Measurements from ENCODE around the gene KSR1. TPM values are rescaled to one million over a fixed set of nuclear protein-coding genes. Genes with fewer than 3 reads are reported as not detected.

KSR1 gene
- total and polyA plus RNA-seq, 10 of the 15 experiments (the other 5 are each of a cell fraction or from before 2014, with no cell fraction given), result 0.97 to 66.6 (median 22.9) TPM

DNA sequence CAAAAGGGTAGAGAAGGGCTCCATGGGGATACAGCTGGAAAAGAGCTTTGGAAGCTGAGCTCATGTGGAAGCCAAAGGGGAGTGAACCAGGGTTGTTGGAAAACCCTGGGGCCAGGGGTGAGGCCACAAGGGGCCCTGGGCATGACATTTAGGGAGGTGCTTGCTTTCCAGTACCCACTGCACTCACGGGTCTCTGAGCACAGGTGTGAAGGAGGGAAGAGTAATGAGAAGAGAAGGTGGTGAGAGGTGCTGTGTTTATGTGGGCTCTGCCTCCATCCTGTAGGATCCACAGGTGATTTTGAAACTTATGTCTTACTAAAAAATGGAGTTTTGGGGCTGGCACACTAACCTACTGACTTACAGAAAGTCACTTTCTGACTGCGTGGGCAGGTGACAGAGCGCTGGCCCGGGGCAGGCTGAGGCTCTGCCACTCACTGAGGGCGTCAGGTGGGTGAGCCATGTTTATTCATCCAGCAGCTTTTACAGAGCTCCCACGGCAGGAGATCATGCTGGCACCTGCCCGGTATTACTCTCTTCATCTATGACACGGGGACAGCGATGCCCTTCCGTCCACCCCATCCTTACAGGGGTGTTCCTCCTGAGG, 18.9 kb downstream of the KSR1 start:
- no peak for FAIRE-seq
- H3K4me2 ChIP-seq (ENCODE audit: control insufficient read depth, insufficient read depth), result peak overlapping the region; percentile 86
- BruUV-seq (replicated peaks), result TSS peak; percentile 7
- H3K27me3 ChIP-seq (replicated peaks in 1 of 2; ENCODE audit: control insufficient read depth in 2 of 2, insufficient read depth in 2 of 2, low read length in 1 of 2), result no peaks in the 10 kb centered on the region
- ChIA-PET RAD21 (ENCODE audit: unreplicated experiment) (interaction anchor here (0.9 to 12.5 kb wide), 11 partner anchors 9 to 127 kb away, joined by 3 to 229 read pairs (median 12); partner anchors contain the start of gene KSR1), SMC1A (ENCODE audit: uncharacterized antibody, unreplicated experiment) (interaction anchor here (1.4 to 13.6 kb wide), 7 partner anchors 8 to 71 kb away, joined by 3 to 228 read pairs (median 8); partner anchors contain the start of gene KSR1), POLR2A (interaction anchor here (1.0 to 10.0 kb wide), 5 partner anchors 8 to 71 kb away, joined by 3 to 143 read pairs (median 5); partner anchors contain the start of gene KSR1), CTCF (interaction anchor here (0.9 to 7.3 kb wide), 10 partner anchors 8 to 126 kb away, joined by 3 to 69 read pairs (median 4); no protein-coding TSS in a partner anchor)
- peak overlapping the region; percentile 75; the same call in 1 of the 2 replicates for H3K9ac ChIP-seq (ENCODE audit: control insufficient read depth, insufficient read depth, low read length)
- peaks cover 83% of the 10 kb centered on the region for H3K4me1 ChIP-seq (ENCODE audit: control insufficient read depth, insufficient read depth, low read length)
- no peak for DNase-seq (ENCODE audit: low read depth, low spot score)
- H3K36me3 ChIP-seq (ENCODE audit: control insufficient read depth in 2 of 2, insufficient read depth in 2 of 2, low read length in 1 of 2), result peaks cover 0 to 9% of the 10 kb centered on the region in 2 experiments; a peak in 1 of 4 replicates
- H3K79me2 ChIP-seq (ENCODE audit: control insufficient read depth, insufficient read depth, low read length), result peaks cover 89% of the 10 kb centered on the region
- no peaks in the 10 kb centered on the region for H3K9me3 ChIP-seq (replicated peaks; ENCODE audit: control insufficient read depth, insufficient read depth, low read length)
- no peaks in the 10 kb centered on the region for H4K20me1 ChIP-seq (ENCODE audit: control insufficient read depth, insufficient read depth)
- intact Hi-C loops (cut with micrococcal nuclease; ENCODE audit: unreplicated experiment) (no loop called here), in situ Hi-C loops (cut with MboI) (loop anchor here (25.0 kb wide), 2 partner anchors 1087 to 1412 kb away; partner anchors contain the start of genes FLOT2, PIGS and UNC119)
- WGBS (ENCODE audit: insufficient coverage, insufficient replicate concordance, low lambda C conversion rate, missing lambda C conversion rate), result 23% methylated on average over 10 of the region's 10 CpGs
- H3K4me3 ChIP-seq, result peak overlapping the region; percentile 16; the same call in 1 of the 2 replicates
- H2AFZ ChIP-seq (ENCODE audit: control insufficient read depth, low read depth, low read length), result no peak overlapping the region; the same call in 1 of the 2 replicates
- H3K27ac ChIP-seq (ENCODE audit: control insufficient read depth, insufficient read depth), result peak overlapping the region; percentile 98
- ATAC-seq, result no peak
- TF ChIP-seq POLR2A (IDR thresholded peaks at IDR 0.05; ENCODE audit: low read depth, low read length), result no peak
- TF ChIP-seq, protein P1, sequence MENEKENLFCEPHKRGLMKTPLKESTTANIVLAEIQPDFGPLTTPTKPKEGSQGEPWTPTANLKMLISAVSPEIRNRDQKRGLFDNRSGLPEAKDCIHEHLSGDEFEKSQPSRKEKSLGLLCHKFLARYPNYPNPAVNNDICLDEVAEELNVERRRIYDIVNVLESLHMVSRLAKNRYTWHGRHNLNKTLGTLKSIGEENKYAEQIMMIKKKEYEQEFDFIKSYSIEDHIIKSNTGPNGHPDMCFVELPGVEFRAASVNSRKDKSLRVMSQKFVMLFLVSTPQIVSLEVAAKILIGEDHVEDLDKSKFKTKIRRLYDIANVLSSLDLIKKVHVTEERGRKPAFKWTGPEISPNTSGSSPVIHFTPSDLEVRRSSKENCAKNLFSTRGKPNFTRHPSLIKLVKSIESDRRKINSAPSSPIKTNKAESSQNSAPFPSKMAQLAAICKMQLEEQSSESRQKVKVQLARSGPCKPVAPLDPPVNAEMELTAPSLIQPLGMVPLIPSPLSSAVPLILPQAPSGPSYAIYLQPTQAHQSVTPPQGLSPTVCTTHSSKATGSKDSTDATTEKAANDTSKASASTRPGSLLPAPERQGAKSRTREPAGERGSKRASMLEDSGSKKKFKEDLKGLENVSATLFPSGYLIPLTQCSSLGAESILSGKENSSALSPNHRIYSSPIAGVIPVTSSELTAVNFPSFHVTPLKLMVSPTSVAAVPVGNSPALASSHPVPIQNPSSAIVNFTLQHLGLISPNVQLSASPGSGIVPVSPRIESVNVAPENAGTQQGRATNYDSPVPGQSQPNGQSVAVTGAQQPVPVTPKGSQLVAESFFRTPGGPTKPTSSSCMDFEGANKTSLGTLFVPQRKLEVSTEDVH (IDR thresholded peaks at IDR 0.05; ENCODE audit: low read depth, partially characterized antibody), result no peak
- TF ChIP-seq, protein P2, sequence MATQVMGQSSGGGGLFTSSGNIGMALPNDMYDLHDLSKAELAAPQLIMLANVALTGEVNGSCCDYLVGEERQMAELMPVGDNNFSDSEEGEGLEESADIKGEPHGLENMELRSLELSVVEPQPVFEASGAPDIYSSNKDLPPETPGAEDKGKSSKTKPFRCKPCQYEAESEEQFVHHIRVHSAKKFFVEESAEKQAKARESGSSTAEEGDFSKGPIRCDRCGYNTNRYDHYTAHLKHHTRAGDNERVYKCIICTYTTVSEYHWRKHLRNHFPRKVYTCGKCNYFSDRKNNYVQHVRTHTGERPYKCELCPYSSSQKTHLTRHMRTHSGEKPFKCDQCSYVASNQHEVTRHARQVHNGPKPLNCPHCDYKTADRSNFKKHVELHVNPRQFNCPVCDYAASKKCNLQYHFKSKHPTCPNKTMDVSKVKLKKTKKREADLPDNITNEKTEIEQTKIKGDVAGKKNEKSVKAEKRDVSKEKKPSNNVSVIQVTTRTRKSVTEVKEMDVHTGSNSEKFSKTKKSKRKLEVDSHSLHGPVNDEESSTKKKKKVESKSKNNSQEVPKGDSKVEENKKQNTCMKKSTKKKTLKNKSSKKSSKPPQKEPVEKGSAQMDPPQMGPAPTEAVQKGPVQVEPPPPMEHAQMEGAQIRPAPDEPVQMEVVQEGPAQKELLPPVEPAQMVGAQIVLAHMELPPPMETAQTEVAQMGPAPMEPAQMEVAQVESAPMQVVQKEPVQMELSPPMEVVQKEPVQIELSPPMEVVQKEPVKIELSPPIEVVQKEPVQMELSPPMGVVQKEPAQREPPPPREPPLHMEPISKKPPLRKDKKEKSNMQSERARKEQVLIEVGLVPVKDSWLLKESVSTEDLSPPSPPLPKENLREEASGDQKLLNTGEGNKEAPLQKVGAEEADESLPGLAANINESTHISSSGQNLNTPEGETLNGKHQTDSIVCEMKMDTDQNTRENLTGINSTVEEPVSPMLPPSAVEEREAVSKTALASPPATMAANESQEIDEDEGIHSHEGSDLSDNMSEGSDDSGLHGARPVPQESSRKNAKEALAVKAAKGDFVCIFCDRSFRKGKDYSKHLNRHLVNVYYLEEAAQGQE (IDR thresholded peaks at IDR 0.05; ENCODE audit: low read depth, low read length), result no peak
- no peak for TF ChIP-seq RAD51 (IDR thresholded peaks at IDR 0.05)
- peak; percentile 30; the same call in 1 of the 2 replicates for TF ChIP-seq GATAD2B (conservative IDR thresholded peaks at IDR 0.05; ENCODE audit: low read depth)
- no peak for TF ChIP-seq ZNF384 (IDR thresholded peaks at IDR 0.05; ENCODE audit: borderline replicate concordance, low read depth, low read length)
- no peak for TF ChIP-seq YBX1 (IDR thresholded peaks at IDR 0.05)
- TF ChIP-seq TAF1 (IDR thresholded peaks at IDR 0.05; ENCODE audit: borderline replicate concordance, low read depth, low read length), result no peak
- no peak for TF ChIP-seq SMC3 (IDR thresholded peaks at IDR 0.05; ENCODE audit: borderline replicate concordance, low read length)
- TF ChIP-seq IKZF2 (IDR thresholded peaks at IDR 0.05), result 0 out of 4 replicates have a peak, but pooled peaks of 1 of the 2 experiments have one; percentile 17
- TF ChIP-seq, protein P3, sequence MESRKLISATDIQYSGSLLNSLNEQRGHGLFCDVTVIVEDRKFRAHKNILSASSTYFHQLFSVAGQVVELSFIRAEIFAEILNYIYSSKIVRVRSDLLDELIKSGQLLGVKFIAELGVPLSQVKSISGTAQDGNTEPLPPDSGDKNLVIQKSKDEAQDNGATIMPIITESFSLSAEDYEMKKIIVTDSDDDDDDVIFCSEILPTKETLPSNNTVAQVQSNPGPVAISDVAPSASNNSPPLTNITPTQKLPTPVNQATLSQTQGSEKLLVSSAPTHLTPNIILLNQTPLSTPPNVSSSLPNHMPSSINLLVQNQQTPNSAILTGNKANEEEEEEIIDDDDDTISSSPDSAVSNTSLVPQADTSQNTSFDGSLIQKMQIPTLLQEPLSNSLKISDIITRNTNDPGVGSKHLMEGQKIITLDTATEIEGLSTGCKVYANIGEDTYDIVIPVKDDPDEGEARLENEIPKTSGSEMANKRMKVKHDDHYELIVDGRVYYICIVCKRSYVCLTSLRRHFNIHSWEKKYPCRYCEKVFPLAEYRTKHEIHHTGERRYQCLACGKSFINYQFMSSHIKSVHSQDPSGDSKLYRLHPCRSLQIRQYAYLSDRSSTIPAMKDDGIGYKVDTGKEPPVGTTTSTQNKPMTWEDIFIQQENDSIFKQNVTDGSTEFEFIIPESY (IDR thresholded peaks at IDR 0.05), result no peak
- TF ChIP-seq BHLHE40 (IDR thresholded peaks at IDR 0.05; ENCODE audit: borderline replicate concordance in 1 of 2, low read depth in 2 of 2, low read length in 1 of 2), result 0 out of 4 replicates have a peak, but pooled peaks of 1 of the 2 experiments have one; percentile 19
- TF ChIP-seq CREB1 (IDR thresholded peaks at IDR 0.05; ENCODE audit: low read depth), result no peak
- TF ChIP-seq ATF7 (IDR thresholded peaks at IDR 0.05; ENCODE audit: low read depth), result no peak
- no peak for TF ChIP-seq ZNF207 (IDR thresholded peaks at IDR 0.05; ENCODE audit: borderline replicate concordance)

All from GM12878 (cell line).